Effector memory CD8-positive, alpha-beta T cell (primary cell): ENCODE data around the gene ASB10.
A peak's percentile ranks its signal among the peaks of the same experiment; 100 is the strongest.

Experiments used
- ATAC-seq: fragments of 150-1000 bp; cut with Tn5 transposase; replicated peaks from 2 replicates; pipeline ENCODE4 v1.10.0; 2021; ENCODE audit warnings: mild to moderate bottlenecking, moderate library complexity
- DNase-seq, 3 experiments: peaks; one replicate each; pipeline ENCODE4 v3.0.0; 2021
- H3K27ac Mint-ChIP-seq, 2 donors: one replicate each; pipeline ENCODE4 v1.8.0; 2022; ENCODE audit warnings: mild to moderate bottlenecking in 2 of 2, mixed read lengths in 2 of 2, moderate library complexity in 2 of 2
- H3K27me3 Mint-ChIP-seq, 2 donors: one replicate each; pipeline ENCODE4 v1.8.0; 2022; ENCODE audit warnings: mixed read lengths in 2 of 2
- H3K36me3 Mint-ChIP-seq: one replicate; pipeline ENCODE4 v1.8.0; 2022; ENCODE audit warnings: mild to moderate bottlenecking, moderate library complexity, mixed read lengths; ENCODE audit not compliant: insufficient read depth
- H3K4me1 Mint-ChIP-seq, 2 donors: one replicate each; pipeline ENCODE4 v1.8.0; 2022; ENCODE audit warnings: low read depth in 2 of 2, mixed read lengths in 2 of 2
- H3K4me3 Mint-ChIP-seq, 2 donors: one replicate each; pipeline ENCODE4 v1.8.0; 2022; ENCODE audit warnings: mild to moderate bottlenecking in 2 of 2, mixed read lengths in 2 of 2, moderate library complexity in 2 of 2
- H3K9me3 Mint-ChIP-seq, 2 donors: one replicate each; pipeline ENCODE4 v1.8.0; 2022; ENCODE audit warnings: mixed read lengths in 2 of 2
- total RNA-seq, 9 experiments: gene quantifications; one replicate each; lab custom pipeline; 2026; lab: John Stamatoyannopoulos, UW

Gene ASB10
- 0 reads per million in 9 experiments for total RNA-seq

GRCh38 chr7:151186640-151187408, at the start of gene ASB10:
Gene ASB10 (minus strand): TSS chr7:151187250. CDS start chr7:151187130, 120 bp downstream.
- Mint-ChIP-seq H3K36me3 (peaks cover 7% of the 10 kb centered on the region), H3K4me3 (no peak within 1 kb of the TSS), H3K4me1 (peaks cover 0 to 3% of the 10 kb centered on the region in 2 donors), H3K27ac (peak within 1 kb of the TSS in 1 of 2 donors; percentile 54), H3K9me3 (no peaks in the 10 kb centered on the region), H3K27me3 (peaks cover 0 to 11% of the 10 kb centered on the region in 2 donors)
- DNase-seq (no peak), ATAC-seq (no peak)

GRCh38 chr7:151236406-151236805, 49.4 kb upstream of the ASB10 start:
- Mint-ChIP-seq H3K27ac (peak overlapping the region in 1 of 2 donors; percentile 65), H3K4me1 (peaks cover 20 to 28% of the 10 kb centered on the region in 2 donors), H3K9me3 (no peaks in the 10 kb centered on the region), H3K36me3 (peaks cover 41% of the 10 kb centered on the region), H3K27me3 (no peaks in the 10 kb centered on the region), H3K4me3 (no peak overlapping the region)
- no peak for DNase-seq
- ATAC-seq, result no peak

GRCh38 chr7:151235091-151235787, 48.2 kb upstream of the ASB10 start:
- Mint-ChIP-seq H3K36me3 (peaks cover 39% of the 10 kb centered on the region), H3K27ac (no peak overlapping the region), H3K4me1 (peaks cover 20 to 28% of the 10 kb centered on the region in 2 donors), H3K4me3 (peak overlapping the region; percentile 19 to 25), H3K9me3 (no peaks in the 10 kb centered on the region), H3K27me3 (no peaks in the 10 kb centered on the region)
- no peak for DNase-seq
- ATAC-seq, result no peak

GRCh38 chr7:151233804-151234203, 46.8 kb upstream of the ASB10 start:
- DNase-seq (no peak), ATAC-seq (no peak)
- peak overlapping the region; percentile 100 for H3K4me3 Mint-ChIP-seq
- H3K9me3 Mint-ChIP-seq, result no peaks in the 10 kb centered on the region
- H3K27me3 Mint-ChIP-seq, result no peaks in the 10 kb centered on the region
- peaks cover 36% of the 10 kb centered on the region for H3K36me3 Mint-ChIP-seq
- peak overlapping the region; percentile 97 to 98 for H3K27ac Mint-ChIP-seq
- H3K4me1 Mint-ChIP-seq, result peaks cover 20 to 28% of the 10 kb centered on the region in 2 donors

GRCh38 chr7:151232917-151233701, 46.1 kb upstream of the ASB10 start:
- ATAC-seq, result peak; percentile 78
- peaks cover 20 to 30% of the 10 kb centered on the region in 2 donors for H3K4me1 Mint-ChIP-seq
- H3K27ac Mint-ChIP-seq, result peak overlapping the region; percentile 97 to 98
- peak overlapping the region; percentile 100 for H3K4me3 Mint-ChIP-seq
- H3K36me3 Mint-ChIP-seq, result peaks cover 31% of the 10 kb centered on the region
- H3K27me3 Mint-ChIP-seq, result no peaks in the 10 kb centered on the region
- H3K9me3 Mint-ChIP-seq, result no peaks in the 10 kb centered on the region
- DNase-seq, result peak; percentile 51 to 56 (median 56)

- Mint-ChIP-seq H3K4me1 (peaks cover 22 to 34% of the 10 kb centered on the region in 2 donors), H3K36me3 (peaks cover 30% of the 10 kb centered on the region), H3K9me3 (no peaks in the 10 kb centered on the region), H3K27me3 (no peaks in the 10 kb centered on the region), H3K27ac (peak within 1 kb of the TSS; percentile 97 to 98), H3K4me3 (peak within 1 kb of the TSS; percentile 100)
- DNase-seq, result peak; percentile 84 to 87 (median 85)
- ATAC-seq, result peak; percentile 86
These were observed 45.3 kb upstream of the ASB10 start, which contains the start of gene CHPF2 for GRCh38 chr7:151232091-151232916. Gene CHPF2 (plus strand): TSS chr7:151232483. CDS start chr7:151234012, 1,529 bp downstream.

- no peaks in the 10 kb centered on the region for H3K9me3 Mint-ChIP-seq
- DNase-seq (no peak), ATAC-seq (no peak)
- peak overlapping the region; percentile 53 to 100 for H3K4me3 Mint-ChIP-seq
- H3K36me3 Mint-ChIP-seq, result peaks cover 31% of the 10 kb centered on the region
- H3K27me3 Mint-ChIP-seq, result no peaks in the 10 kb centered on the region
- H3K4me1 Mint-ChIP-seq, result peaks cover 34 to 42% of the 10 kb centered on the region in 2 donors
- no peak overlapping the region for H3K27ac Mint-ChIP-seq
These were observed 44.0 kb upstream of the ASB10 start for GRCh38 chr7:151231080-151231479.

GRCh38 chr7:151229249-151229648, 42.2 kb upstream of the ASB10 start:
- H3K27ac Mint-ChIP-seq, result no peak overlapping the region
- no peaks in the 10 kb centered on the region for H3K27me3 Mint-ChIP-seq
- H3K4me3 Mint-ChIP-seq, result no peak overlapping the region
- peaks cover 31% of the 10 kb centered on the region for H3K36me3 Mint-ChIP-seq
- no peaks in the 10 kb centered on the region for H3K9me3 Mint-ChIP-seq
- ATAC-seq (no peak), DNase-seq (no peak)
- peaks cover 45 to 47% of the 10 kb centered on the region in 2 donors for H3K4me1 Mint-ChIP-seq

- Mint-ChIP-seq H3K9me3 (no peaks in the 10 kb centered on the region), H3K4me3 (peak overlapping the region; percentile 93 to 98), H3K27me3 (no peaks in the 10 kb centered on the region), H3K4me1 (peaks cover 37 to 39% of the 10 kb centered on the region in 2 donors), H3K36me3 (peaks cover 36% of the 10 kb centered on the region), H3K27ac (peak overlapping the region; percentile 96)
- DNase-seq, result no peak
- no peak for ATAC-seq
These were observed 41.2 kb upstream of the ASB10 start for GRCh38 chr7:151228024-151228866.

- H3K36me3 Mint-ChIP-seq, result peaks cover 32% of the 10 kb centered on the region
- no peaks in the 10 kb centered on the region for H3K27me3 Mint-ChIP-seq
- peak within 1 kb of the TSS; percentile 93 to 98 for H3K4me3 Mint-ChIP-seq
- no peaks in the 10 kb centered on the region for H3K9me3 Mint-ChIP-seq
- H3K4me1 Mint-ChIP-seq, result peaks cover 31 to 34% of the 10 kb centered on the region in 2 donors
- DNase-seq, result peak; percentile 96 to 98 (median 97)
- H3K27ac Mint-ChIP-seq, result peak within 1 kb of the TSS; percentile 96
- ATAC-seq, result peak; percentile 99
These were observed 40.1 kb upstream of the ASB10 start, which contains the start of gene ABCF2 for GRCh38 chr7:151226875-151227782. Gene ABCF2 (minus strand): TSS chr7:151227205. CDS start chr7:151226458, 747 bp downstream.

- H3K27ac Mint-ChIP-seq, result peak overlapping the region; percentile 96
- no peaks in the 10 kb centered on the region for H3K9me3 Mint-ChIP-seq
- H3K27me3 Mint-ChIP-seq, result no peaks in the 10 kb centered on the region
- no peak for ATAC-seq
- H3K36me3 Mint-ChIP-seq, result peaks cover 31% of the 10 kb centered on the region
- H3K4me3 Mint-ChIP-seq, result peak overlapping the region; percentile 93 to 98
- no peak for DNase-seq
- peaks cover 25 to 28% of the 10 kb centered on the region in 2 donors for H3K4me1 Mint-ChIP-seq
These were observed 39.5 kb upstream of the ASB10 start for GRCh38 chr7:151226560-151226874.
